ENCODE data around the gene IFT81.

The IFT81 gene

GRCh38 chr12:110107369-110108281, 16.5 kb upstream of the IFT81 start:
- Histone ChIP-seq H3K4me3 (ENCODE audit: low read depth in 1 of 2, low read length in 2 of 2) (no peak overlapping the region), H2AFZ (ENCODE audit: low read depth, low read length) (no peak overlapping the region), H3K4me1 (ENCODE audit: insufficient read depth, low read length) (no peaks in the 10 kb centered on the region), H3K4me2 (ENCODE audit: insufficient read depth, low read length) (no peak overlapping the region), H3K36me3 (ENCODE audit: insufficient read depth, low read length) (no peaks in the 10 kb centered on the region), H3K27ac (ENCODE audit: low read length) (no peak overlapping the region), H3K9ac (ENCODE audit: low read depth, low read length) (no peak overlapping the region), H3K9me3 (ENCODE audit: insufficient read depth, low read length, severe bottlenecking) (no peaks in the 10 kb centered on the region), H3K79me2 (ENCODE audit: insufficient read depth, low read length) (no peaks in the 10 kb centered on the region), H3K27me3 (ENCODE audit: insufficient read depth, low read length, poor library complexity) (no peaks in the 10 kb centered on the region), H4K20me1 (ENCODE audit: insufficient read depth, low read length) (no peaks in the 10 kb centered on the region)
- ATAC-seq (ENCODE audit: insufficient read depth, low read depth), result no peak
- DNase-seq, result no peak
- no peak for TF ChIP-seq CTCF (IDR thresholded peaks at IDR 0.05; ENCODE audit: borderline replicate concordance, extremely low read depth, low read length, poor library complexity, severe bottlenecking)
- no peak for TF ChIP-seq EZH2 (IDR thresholded peaks at IDR 0.05; ENCODE audit: borderline replicate concordance, low read depth, low read length, severe bottlenecking)

- no peak overlapping the region for H3K4me3 ChIP-seq (ENCODE audit: low read depth in 1 of 2, low read length in 2 of 2)
- H3K9ac ChIP-seq (ENCODE audit: low read depth, low read length), result no peak overlapping the region
- no peaks in the 10 kb centered on the region for H4K20me1 ChIP-seq (ENCODE audit: insufficient read depth, low read length)
- no peaks in the 10 kb centered on the region for H3K36me3 ChIP-seq (ENCODE audit: insufficient read depth, low read length)
- TF ChIP-seq CTCF (IDR thresholded peaks at IDR 0.05; ENCODE audit: borderline replicate concordance, extremely low read depth, low read length, poor library complexity, severe bottlenecking) (no peak), EZH2 (IDR thresholded peaks at IDR 0.05; ENCODE audit: borderline replicate concordance, low read depth, low read length, severe bottlenecking) (no peak)
- H3K9me3 ChIP-seq (ENCODE audit: insufficient read depth, low read length, severe bottlenecking), result no peaks in the 10 kb centered on the region
- ATAC-seq (ENCODE audit: insufficient read depth, low read depth) (no peak), DNase-seq (no peak)
- no peak overlapping the region for H3K4me2 ChIP-seq (ENCODE audit: insufficient read depth, low read length)
- H3K79me2 ChIP-seq (ENCODE audit: insufficient read depth, low read length), result no peaks in the 10 kb centered on the region
- H2AFZ ChIP-seq (ENCODE audit: low read depth, low read length), result no peak overlapping the region
- no peaks in the 10 kb centered on the region for H3K27me3 ChIP-seq (ENCODE audit: insufficient read depth, low read length, poor library complexity)
- H3K4me1 ChIP-seq (ENCODE audit: insufficient read depth, low read length), result no peaks in the 10 kb centered on the region
- H3K27ac ChIP-seq (ENCODE audit: low read length), result no peak overlapping the region
These were observed 15.7 kb upstream of the IFT81 start for GRCh38 chr12:110108309-110109036.

- DNase-seq, result no peak
- no peak overlapping the region for H3K27ac ChIP-seq (ENCODE audit: low read length)
- no peaks in the 10 kb centered on the region for H3K36me3 ChIP-seq (ENCODE audit: insufficient read depth, low read length)
- no peaks in the 10 kb centered on the region for H3K9me3 ChIP-seq (ENCODE audit: insufficient read depth, low read length, severe bottlenecking)
- no peak overlapping the region for H3K4me2 ChIP-seq (ENCODE audit: insufficient read depth, low read length)
- no peak overlapping the region for H3K4me3 ChIP-seq (ENCODE audit: low read depth in 1 of 2, low read length in 2 of 2)
- no peak overlapping the region for H2AFZ ChIP-seq (ENCODE audit: low read depth, low read length)
- TF ChIP-seq EZH2 (IDR thresholded peaks at IDR 0.05; ENCODE audit: borderline replicate concordance, low read depth, low read length, severe bottlenecking), result no peak
- no peaks in the 10 kb centered on the region for H3K4me1 ChIP-seq (ENCODE audit: insufficient read depth, low read length)
- no peak overlapping the region for H3K9ac ChIP-seq (ENCODE audit: low read depth, low read length)
- ATAC-seq (ENCODE audit: insufficient read depth, low read depth), result no peak
- H3K27me3 ChIP-seq (ENCODE audit: insufficient read depth, low read length, poor library complexity), result no peaks in the 10 kb centered on the region
- no peaks in the 10 kb centered on the region for H3K79me2 ChIP-seq (ENCODE audit: insufficient read depth, low read length)
- H4K20me1 ChIP-seq (ENCODE audit: insufficient read depth, low read length), result no peaks in the 10 kb centered on the region
These were observed 14.9 kb upstream of the IFT81 start for GRCh38 chr12:110109037-110109836.

Measured in DND-41 (cell line).